Activated T-cell treated with anti-CD3 and anti-CD28 coated beads, Interleukin-2, amount 50 U/mL, for 4 hours (primary cell): Measurements from ENCODE around the gene SMDT1. TPM values are rescaled to one million over a fixed set of nuclear protein-coding genes. Genes with fewer than 3 reads are reported as not detected.
"Not testable (repeated sequence)": the region's sequence is repeated elsewhere in the genome, so short reads cannot be mapped to it uniquely, and the experiment has no call there.

Source experiments
- ATAC-seq, 2 donors: fragments of 200-7000 bp; cut with Tn5 transposase; one replicate each; pipeline ENCODE4 v1.10.0; 2021
- DNase-seq: peaks from one replicate; pipeline ENCODE4 v3.0.0-alpha.2; 2020
- H3K27me3 Mint-ChIP-seq: one replicate; pipeline ENCODE4 v1.8.0; 2021; ENCODE audit warnings: low read depth, mixed read lengths
- H3K36me3 Mint-ChIP-seq: one replicate; pipeline ENCODE4 v1.8.0; 2022; ENCODE audit warnings: mixed read lengths; ENCODE audit not compliant: insufficient read depth
- H3K4me1 Mint-ChIP-seq: one replicate; pipeline ENCODE4 v1.8.0; 2021; ENCODE audit warnings: low read depth, mixed read lengths
- H3K4me3 Mint-ChIP-seq: one replicate; pipeline ENCODE4 v1.8.0; 2021; ENCODE audit warnings: mild to moderate bottlenecking, moderate library complexity, mixed read lengths
- H3K9me3 Mint-ChIP-seq: one replicate; pipeline ENCODE4 v1.8.0; 2021; ENCODE audit warnings: mixed read lengths
- total RNA-seq, 3 donors: library from RNA; stranded (reverse); gene quantifications; one replicate each; pipeline ENCODE4 v1.2.1, GENCODE V29; 2021

SMDT1 gene
- total RNA-seq, 3 donors from 2014 or later, result 84.0 to 88.2 (median 86.6) TPM

DNA sequence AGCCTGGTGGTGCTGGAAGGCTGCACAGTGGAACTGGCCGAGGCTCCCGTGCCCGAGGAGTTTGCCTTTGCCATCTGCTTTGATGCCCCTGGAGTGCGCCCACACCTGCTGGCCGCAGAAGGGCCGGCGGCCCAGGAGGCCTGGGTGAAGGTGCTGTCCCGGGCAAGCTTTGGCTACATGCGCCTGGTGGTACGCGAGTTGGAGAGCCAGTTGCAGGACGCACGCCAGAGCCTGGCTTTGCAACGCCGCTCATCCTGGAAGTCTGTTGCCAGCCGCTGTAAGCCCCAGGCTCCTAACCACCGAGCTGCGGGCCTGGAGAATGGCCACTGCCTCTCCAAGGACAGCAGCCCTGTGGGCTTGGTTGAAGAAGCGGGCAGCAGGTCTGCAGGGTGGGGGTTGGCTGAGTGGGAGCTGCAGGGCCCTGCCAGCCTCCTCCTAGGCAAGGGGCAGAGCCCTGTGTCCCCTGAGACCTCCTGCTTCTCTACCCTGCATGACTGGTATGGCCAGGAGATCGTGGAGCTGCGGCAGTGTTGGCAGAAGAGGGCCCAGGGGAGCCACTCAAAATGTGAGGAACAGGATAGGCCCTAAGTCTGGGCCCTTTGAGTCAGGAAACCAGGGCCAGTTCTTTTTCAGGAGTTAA is 1.9 kb upstream of the SMDT1 start:
- peaks cover 38% of the 10 kb centered on the region for H3K4me1 Mint-ChIP-seq
- H3K9me3 Mint-ChIP-seq, result no peaks in the 10 kb centered on the region
- H3K36me3 Mint-ChIP-seq, result peaks cover 10% of the 10 kb centered on the region
- no peak for ATAC-seq
- no peaks in the 10 kb centered on the region for H3K27me3 Mint-ChIP-seq
- no peak for DNase-seq
- H3K4me3 Mint-ChIP-seq, result no peak overlapping the region

- DNase-seq, result peak; percentile 18
- peaks cover 39% of the 10 kb centered on the region for H3K4me1 Mint-ChIP-seq
- H3K4me3 Mint-ChIP-seq, result peak overlapping the region; percentile 97
- H3K27me3 Mint-ChIP-seq, result no peaks in the 10 kb centered on the region
- no peaks in the 10 kb centered on the region for H3K9me3 Mint-ChIP-seq
- peaks cover 13% of the 10 kb centered on the region for H3K36me3 Mint-ChIP-seq
- ATAC-seq, result no peak
Measured at GRCh38 chr22:42078469-42079318, 806 bp upstream of the SMDT1 start.

DNA sequence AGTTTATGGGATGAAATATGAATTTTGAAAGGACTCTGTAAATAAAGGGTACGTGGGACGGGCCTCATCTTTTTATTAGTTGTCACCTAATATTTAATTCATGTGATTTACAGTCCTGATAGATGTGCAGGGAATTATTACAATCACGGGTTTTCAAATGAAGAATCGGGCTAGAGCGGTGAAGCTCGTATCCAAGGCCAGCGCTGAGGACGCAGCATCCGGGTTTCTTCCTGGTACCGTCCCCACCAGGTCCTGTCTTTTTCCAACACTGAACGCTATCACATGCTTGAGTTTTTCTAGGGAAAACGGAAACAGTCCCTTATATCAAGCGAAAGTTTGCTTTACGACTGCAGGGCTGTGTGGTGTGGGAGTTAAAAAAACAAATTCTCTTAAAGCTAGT is 787 bp downstream of the SMDT1 start:
- ATAC-seq (no peak), DNase-seq (no peak)
- Mint-ChIP-seq H3K9me3 (no peaks in the 10 kb centered on the region), H3K4me3 (peak overlapping the region; percentile 97), H3K36me3 (peaks cover 17% of the 10 kb centered on the region), H3K27me3 (no peaks in the 10 kb centered on the region), H3K4me1 (peaks cover 32% of the 10 kb centered on the region)

GRCh38 chr22:42083119-42083518 is 3.6 kb downstream of the SMDT1 start:
- Mint-ChIP-seq H3K4me3 (no peak overlapping the region), H3K36me3 (peaks cover 34% of the 10 kb centered on the region), H3K27me3 (no peaks in the 10 kb centered on the region), H3K4me1 (peaks cover 32% of the 10 kb centered on the region), H3K9me3 (no peaks in the 10 kb centered on the region)
- no peak for DNase-seq
- no peak for ATAC-seq

GRCh38 chr22:42084874-42085273 is 5.4 kb downstream of the SMDT1 start:
- DNase-seq, result no peak
- H3K4me3 Mint-ChIP-seq, result no peak overlapping the region
- peaks cover 40% of the 10 kb centered on the region for H3K36me3 Mint-ChIP-seq
- H3K27me3 Mint-ChIP-seq, result no peaks in the 10 kb centered on the region
- ATAC-seq, result no peak
- peaks cover 36% of the 10 kb centered on the region for H3K4me1 Mint-ChIP-seq
- no peaks in the 10 kb centered on the region for H3K9me3 Mint-ChIP-seq

GRCh38 chr22:42086051-42086450 is 6.6 kb downstream of the SMDT1 start:
- no peak overlapping the region for H3K4me3 Mint-ChIP-seq
- ATAC-seq (no peak), DNase-seq (no peak)
- peaks cover 32% of the 10 kb centered on the region for H3K4me1 Mint-ChIP-seq
- H3K9me3 Mint-ChIP-seq, result no peaks in the 10 kb centered on the region
- no peaks in the 10 kb centered on the region for H3K27me3 Mint-ChIP-seq
- H3K36me3 Mint-ChIP-seq, result peaks cover 40% of the 10 kb centered on the region

- peaks cover 19% of the 10 kb centered on the region for H3K36me3 Mint-ChIP-seq
- H3K4me1 Mint-ChIP-seq, result peaks cover 24% of the 10 kb centered on the region
Measured at GRCh38 chr22:42090596-42091454, 11.3 kb downstream of the SMDT1 start, which contains the start of gene NDUFA6. Gene NDUFA6 (minus strand): TSS chr22:42090772. CDS start chr22:42090744, 28 bp downstream.

GRCh38 chr22:42091455-42091782 is 11.9 kb downstream of the SMDT1 start:
- DNase-seq (no peak), ATAC-seq (no peak)
- Mint-ChIP-seq H3K27me3 (no peaks in the 10 kb centered on the region), H3K9me3 (no peaks in the 10 kb centered on the region), H3K4me1 (peaks cover 24% of the 10 kb centered on the region), H3K4me3 (peak overlapping the region; percentile 98), H3K36me3 (peaks cover 17% of the 10 kb centered on the region)

More at GRCh38 chr22:42090596-42091454, 11.3 kb downstream of the SMDT1 start, which contains the start of gene NDUFA6:
- H3K9me3 Mint-ChIP-seq, result no peaks in the 10 kb centered on the region
- no peaks in the 10 kb centered on the region for H3K27me3 Mint-ChIP-seq
- DNase-seq (peak; percentile 97), ATAC-seq (peak; percentile 90 to 92)
- peak within 1 kb of the TSS; percentile 98 for H3K4me3 Mint-ChIP-seq

DNA sequence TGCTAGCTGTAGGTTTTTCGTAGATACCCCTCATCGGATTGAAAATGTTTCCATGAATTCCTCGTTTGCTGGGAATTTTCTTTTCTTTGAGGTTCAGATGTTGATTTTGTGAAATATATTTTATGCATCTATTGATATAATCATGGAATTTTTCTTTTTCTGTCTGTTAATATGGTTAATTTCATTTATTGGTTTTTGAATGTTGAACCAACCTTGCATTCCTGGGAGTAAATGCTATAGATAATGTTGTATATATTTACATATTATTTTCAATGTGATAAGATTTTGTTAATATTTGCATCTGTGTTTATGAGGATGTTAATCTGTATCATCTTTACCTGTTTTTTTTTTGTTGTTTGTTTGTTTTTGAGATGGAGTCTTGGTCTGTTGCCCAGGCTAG is 21.7 kb downstream of the SMDT1 start:
- no peak for DNase-seq
- H3K9me3 Mint-ChIP-seq, result peaks cover 23% of the 10 kb centered on the region
- no peak for ATAC-seq
- H3K4me1 Mint-ChIP-seq, result no peaks in the 10 kb centered on the region
- no peak overlapping the region for H3K4me3 Mint-ChIP-seq
- H3K27me3 Mint-ChIP-seq, result no peaks in the 10 kb centered on the region
- peaks cover 12% of the 10 kb centered on the region for H3K36me3 Mint-ChIP-seq

- ATAC-seq, H3K4me1 Mint-ChIP-seq, H3K4me3 Mint-ChIP-seq, DNase-seq, H3K27me3 Mint-ChIP-seq: not testable (repeated sequence)
- Mint-ChIP-seq H3K36me3 (peaks cover 14% of the 10 kb centered on the region), H3K9me3 (peaks cover 21% of the 10 kb centered on the region)
Measured at GRCh38 chr22:42104332-42104860, 24.9 kb downstream of the SMDT1 start.

DNA sequence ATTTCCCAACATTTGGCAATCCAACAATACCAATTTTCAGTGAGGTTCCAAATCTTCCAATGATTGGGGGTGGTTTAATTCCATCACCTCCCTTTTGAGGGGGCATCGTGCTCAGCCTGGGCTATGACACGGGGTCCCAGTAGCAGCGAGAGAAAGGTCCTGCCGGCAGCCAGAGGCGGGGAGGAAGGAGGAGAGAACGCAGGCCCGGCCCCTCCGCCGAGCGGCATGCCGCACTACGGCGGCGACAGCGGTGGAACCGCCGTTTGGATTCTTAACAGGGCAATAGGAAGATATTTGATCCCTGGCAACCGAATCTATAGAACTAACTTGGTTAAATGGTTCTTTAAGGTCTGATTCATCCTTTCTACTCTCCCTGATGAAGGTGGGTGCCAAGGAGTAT is 29.3 kb downstream of the SMDT1 start:
- DNase-seq, result no peak
- no peak for ATAC-seq
- Mint-ChIP-seq H3K4me1 (no peaks in the 10 kb centered on the region), H3K36me3 (peaks cover 11% of the 10 kb centered on the region), H3K9me3 (peaks cover 8% of the 10 kb centered on the region), H3K4me3 (no peak overlapping the region), H3K27me3 (no peaks in the 10 kb centered on the region)

GRCh38 chr22:42111798-42112197 is 32.3 kb downstream of the SMDT1 start:
- Mint-ChIP-seq H3K4me1 (no peaks in the 10 kb centered on the region), H3K27me3 (no peaks in the 10 kb centered on the region), H3K4me3 (no peak overlapping the region), H3K9me3 (peaks cover 12% of the 10 kb centered on the region), H3K36me3 (peaks cover 7% of the 10 kb centered on the region)
- DNase-seq (no peak), ATAC-seq (no peak)

DNA sequence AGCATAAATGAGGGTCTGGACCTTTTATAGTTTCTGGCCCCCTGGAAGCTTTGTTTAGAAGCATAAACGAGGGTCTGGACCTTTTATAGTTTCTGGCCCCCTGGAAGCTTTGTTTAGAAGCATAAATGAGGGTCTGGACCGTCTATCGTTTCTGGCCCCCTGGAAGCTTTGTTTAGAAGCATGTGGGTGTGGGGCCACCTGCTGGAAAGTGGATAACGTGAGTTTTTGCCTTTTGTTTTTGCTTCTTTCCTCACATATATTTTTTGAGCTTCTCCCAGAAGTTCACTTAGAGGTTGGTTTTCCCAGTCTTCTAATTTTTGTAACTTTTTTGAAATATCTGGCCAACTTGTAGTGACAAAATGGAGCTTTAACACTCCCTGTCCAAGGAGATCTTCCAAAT is 33.3 kb downstream of the SMDT1 start:
- H3K27me3 Mint-ChIP-seq, DNase-seq, H3K4me1 Mint-ChIP-seq: not testable (repeated sequence)

DNA sequence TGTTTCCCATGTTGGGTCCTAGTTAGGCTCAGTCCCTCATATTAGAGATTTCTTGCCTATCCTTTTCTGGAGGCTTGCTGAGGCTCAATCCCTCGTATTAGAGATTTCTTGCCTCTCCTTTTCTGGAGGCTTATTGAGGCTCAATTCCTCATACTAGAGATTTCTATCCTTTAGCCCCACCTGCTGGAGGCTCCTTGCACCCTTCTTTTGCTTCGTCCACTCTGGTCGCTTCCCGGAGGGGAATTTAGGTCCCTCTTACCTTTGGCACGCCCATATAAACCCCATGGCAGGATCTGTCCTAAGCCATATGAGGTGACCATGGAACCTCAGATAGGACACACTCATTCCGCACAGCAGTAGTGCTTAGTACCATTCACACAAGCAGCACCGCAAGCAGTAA is 35.2 kb downstream of the SMDT1 start:
- Mint-ChIP-seq H3K4me3 (no peak overlapping the region), H3K9me3 (peaks cover 12% of the 10 kb centered on the region)
- no peak for ATAC-seq

More for the DNA sequence above, 33.3 kb downstream of the SMDT1 start:
- peaks cover 12% of the 10 kb centered on the region for H3K9me3 Mint-ChIP-seq
- ATAC-seq, H3K4me3 Mint-ChIP-seq, H3K36me3 Mint-ChIP-seq: not testable (repeated sequence)

More for the DNA sequence above, 35.2 kb downstream of the SMDT1 start:
- Mint-ChIP-seq H3K27me3 (no peaks in the 10 kb centered on the region), H3K36me3 (peaks cover 5% of the 10 kb centered on the region), H3K4me1 (peaks cover 10% of the 10 kb centered on the region)
- DNase-seq, result no peak
